Mucosa of rectum (tissue), 2 donors: ENCODE results near the gene AKIRIN2.
"Not testable (repeated sequence)": the region's sequence is repeated elsewhere in the genome, so short reads cannot be mapped to it uniquely, and the experiment has no call there.

Experiments used
- H3K27ac ChIP-seq, 2 donors: one replicate each; pipeline ENCODE4 v1.7.0; 2013; ENCODE audit warnings: inconsistent platforms in 2 of 2, low read depth in 2 of 2, low read length in 2 of 2
- H3K27me3 ChIP-seq, 2 donors: one replicate each; pipeline ENCODE4 v1.7.0; 2013; ENCODE audit warnings: low read length in 2 of 2; ENCODE audit not compliant: control insufficient read depth in 2 of 2, insufficient read depth in 2 of 2
- H3K36me3 ChIP-seq, 2 donors: one replicate each; pipeline ENCODE4 v1.7.0; 2013; ENCODE audit warnings: low read length in 2 of 2; ENCODE audit not compliant: control insufficient read depth in 2 of 2, insufficient read depth in 2 of 2
- H3K4me1 ChIP-seq, 2 donors: one replicate each; pipeline ENCODE4 v1.7.0; 2013; ENCODE audit warnings: low read length in 2 of 2, mild to moderate bottlenecking in 1 of 2; ENCODE audit not compliant: control insufficient read depth in 2 of 2, insufficient read depth in 2 of 2
- H3K4me3 ChIP-seq, 2 donors: one replicate each; pipeline ENCODE4 v1.7.0; 2013; ENCODE audit warnings: low read length in 2 of 2
- H3K9ac ChIP-seq, 2 donors: one replicate each; pipeline ENCODE4 v1.7.0; 2013; ENCODE audit warnings: low read length in 2 of 2, low read depth in 1 of 2, mild to moderate bottlenecking in 1 of 2
- H3K9me3 ChIP-seq, 2 donors: one replicate each; pipeline ENCODE4 v1.7.0; 2013; ENCODE audit warnings: low read length in 2 of 2; ENCODE audit not compliant: control insufficient read depth in 2 of 2
- donor health status: healthy.
- donor health status: Normal muscosa, but diverticular disease.

The AKIRIN2 gene

DNA sequence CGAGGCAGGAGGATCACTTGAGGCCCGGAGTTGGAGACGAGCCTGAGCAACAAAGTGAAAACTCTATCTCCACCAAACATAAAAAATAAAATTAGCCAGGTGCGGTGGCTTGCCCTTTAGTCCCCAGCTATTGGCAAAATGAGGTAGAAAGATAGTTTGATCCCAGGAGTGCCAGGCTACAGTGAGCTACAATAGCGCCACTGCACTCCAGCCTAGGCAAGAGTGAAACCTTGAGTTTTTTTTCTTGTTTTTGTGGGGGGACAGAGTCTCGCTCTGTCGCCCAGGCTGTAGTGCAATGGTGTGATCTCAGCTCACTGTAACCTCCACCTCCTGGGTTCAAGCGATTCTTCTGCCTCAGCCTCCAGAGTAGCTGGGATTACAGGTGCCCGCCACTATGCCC lies 14.1 kb downstream of the AKIRIN2 start:
- not testable (repeated sequence) for H3K27me3 ChIP-seq, H3K4me3 ChIP-seq, H3K27ac ChIP-seq, H3K9ac ChIP-seq, H3K36me3 ChIP-seq, H3K9me3 ChIP-seq
- peaks cover 2 to 12% of the 10 kb centered on the region in 2 donors for H3K4me1 ChIP-seq

DNA sequence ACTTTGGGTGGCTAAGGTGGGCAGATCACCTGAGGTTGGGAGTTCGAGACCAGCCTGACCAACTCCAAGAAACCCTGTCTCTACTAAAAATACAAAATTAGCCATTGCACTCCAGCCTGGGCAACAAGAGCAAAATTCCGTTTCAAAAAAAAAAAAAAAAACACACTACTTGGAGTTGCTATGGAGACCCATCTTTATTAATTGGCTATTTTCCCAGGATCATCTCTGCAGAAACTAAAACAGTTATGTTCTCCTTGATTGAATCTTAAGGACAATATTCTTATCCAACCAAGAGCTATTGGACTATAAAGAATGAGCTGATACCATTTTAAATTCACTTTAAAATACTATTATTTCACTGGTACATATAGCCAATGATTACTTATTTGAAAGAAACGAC lies 14.7 kb downstream of the AKIRIN2 start:
- H3K4me1 ChIP-seq: peaks cover 2 to 12% of the 10 kb centered on the region in 2 donors

DNA sequence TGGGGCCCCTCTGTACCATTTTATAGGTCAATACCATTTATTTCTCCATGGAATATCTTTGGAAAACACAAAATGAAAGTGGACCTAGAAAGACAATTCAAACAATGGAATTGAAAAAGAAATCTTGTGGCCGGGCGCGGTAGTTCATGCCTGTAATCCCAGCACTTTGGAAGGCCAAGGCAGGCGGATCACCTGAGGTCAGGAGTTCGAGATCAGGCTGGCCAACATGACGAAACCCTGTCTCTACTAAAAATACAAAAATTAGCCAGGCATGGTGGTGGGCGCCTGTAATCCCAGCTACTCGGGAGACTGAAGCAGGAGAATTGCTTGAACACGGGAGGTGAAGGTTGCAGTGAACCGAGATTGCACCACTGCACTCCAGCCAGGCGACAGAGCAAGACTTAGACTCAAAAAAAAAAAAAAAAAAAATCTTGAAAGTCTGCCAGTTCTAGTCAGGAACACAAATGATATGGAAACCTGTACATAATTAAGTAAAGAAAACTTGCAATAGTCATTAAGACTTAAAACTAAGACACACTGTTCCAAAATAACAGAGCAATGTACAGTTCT lies 15.3 kb downstream of the AKIRIN2 start:
- not testable (repeated sequence) for H3K4me1 ChIP-seq, H3K4me3 ChIP-seq, H3K36me3 ChIP-seq, H3K27ac ChIP-seq, H3K9ac ChIP-seq, H3K9me3 ChIP-seq, H3K27me3 ChIP-seq

More for the DNA sequence above, 14.7 kb downstream of the AKIRIN2 start:
- H3K27ac ChIP-seq: no peak overlapping the region
- no peak overlapping the region for H3K4me3 ChIP-seq
- no peak overlapping the region for H3K9ac ChIP-seq
- peaks cover 0 to 2% of the 10 kb centered on the region in 2 donors for H3K36me3 ChIP-seq
- no peaks in the 10 kb centered on the region for H3K9me3 ChIP-seq
- H3K27me3 ChIP-seq: no peaks in the 10 kb centered on the region

DNA sequence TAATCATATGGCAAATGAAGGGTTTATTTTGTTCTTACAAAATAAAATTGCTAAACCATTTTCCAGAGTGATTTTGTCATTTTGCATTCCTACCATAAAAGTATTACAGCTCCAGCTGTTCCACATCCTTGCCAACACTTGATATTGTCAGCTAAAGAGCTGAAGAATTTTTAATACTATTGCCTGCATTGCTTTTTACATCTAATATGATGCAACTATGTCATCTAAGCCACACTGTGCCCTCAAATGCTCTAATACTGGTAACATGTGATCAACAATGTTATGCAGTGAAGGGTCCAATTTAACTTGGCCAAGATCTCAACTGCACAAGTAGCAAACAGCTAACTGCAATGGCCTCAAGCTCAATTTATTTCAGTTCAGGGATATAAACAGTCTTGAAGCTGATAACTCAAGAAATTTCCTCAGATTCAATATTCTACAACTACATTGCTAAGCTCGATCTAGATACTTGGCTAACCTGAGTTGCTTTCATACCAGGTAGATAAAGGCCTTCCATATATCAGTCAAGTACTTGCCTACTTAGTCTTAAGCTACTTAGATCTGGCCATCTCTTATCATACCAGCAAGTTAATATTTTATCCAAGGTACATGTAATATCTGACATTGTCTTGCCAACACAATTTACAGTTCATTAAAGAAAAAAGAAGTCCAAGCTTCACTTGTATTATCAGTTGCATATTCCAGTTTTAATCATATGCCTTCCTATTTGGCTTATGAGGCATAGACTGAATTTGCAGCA lies 17.0 kb downstream of the AKIRIN2 start:
- Histone ChIP-seq H3K27me3 (no peaks in the 10 kb centered on the region), H3K9me3 (no peaks in the 10 kb centered on the region), H3K9ac (no peak overlapping the region), H3K4me3 (no peak overlapping the region), H3K27ac (no peak overlapping the region), H3K4me1 (peaks cover 0 to 4% of the 10 kb centered on the region in 2 donors), H3K36me3 (peaks cover 0 to 4% of the 10 kb centered on the region in 2 donors)

DNA sequence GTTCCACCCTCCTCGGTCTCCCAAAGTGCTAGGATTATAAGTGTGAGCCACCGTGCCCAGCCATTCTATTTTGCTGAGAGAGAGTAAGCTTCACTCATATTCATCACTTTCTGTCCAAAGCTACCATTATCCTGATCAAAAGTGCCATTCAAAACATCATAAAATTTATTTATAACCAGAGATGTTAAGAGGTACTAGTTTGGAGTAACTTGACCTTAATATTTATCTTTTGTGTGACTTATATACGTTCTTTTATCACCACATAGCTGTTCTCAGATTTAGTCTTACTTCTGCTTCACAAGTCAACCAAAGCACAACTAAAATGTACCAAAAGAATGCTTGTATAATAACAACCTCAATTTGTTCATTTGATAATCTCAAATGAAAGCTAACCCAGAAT lies 18.1 kb downstream of the AKIRIN2 start:
- H3K9me3 ChIP-seq: no peaks in the 10 kb centered on the region
- peaks cover 2 to 6% of the 10 kb centered on the region in 2 donors for H3K36me3 ChIP-seq
- no peak overlapping the region for H3K27ac ChIP-seq
- no peak overlapping the region for H3K4me3 ChIP-seq
- no peak overlapping the region for H3K9ac ChIP-seq
- no peaks in the 10 kb centered on the region for H3K27me3 ChIP-seq
- H3K4me1 ChIP-seq: no peaks in the 10 kb centered on the region

DNA sequence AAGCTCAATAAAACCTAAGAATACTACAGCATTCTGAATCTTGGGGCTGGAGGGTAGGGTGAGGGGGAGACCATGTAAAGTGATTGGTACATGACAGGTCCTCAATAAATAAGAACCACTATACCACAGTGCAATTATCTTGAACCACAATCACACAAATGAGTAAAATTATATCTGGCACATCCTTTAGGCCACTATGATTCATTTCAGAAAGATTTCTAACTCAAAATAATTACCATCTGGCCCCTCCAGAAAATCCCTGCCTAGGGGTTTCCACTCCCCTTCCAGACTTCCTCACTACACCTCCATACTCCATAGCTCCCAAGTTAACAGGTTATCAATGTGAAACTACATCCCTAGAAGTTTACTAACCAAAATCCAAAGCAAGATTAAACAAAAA lies 19.7 kb downstream of the AKIRIN2 start:
- H3K9me3 ChIP-seq: no peaks in the 10 kb centered on the region
- H3K9ac ChIP-seq: no peak overlapping the region
- H3K36me3 ChIP-seq: peaks cover 7 to 12% of the 10 kb centered on the region in 2 donors
- no peak overlapping the region for H3K4me3 ChIP-seq
- H3K4me1 ChIP-seq: no peaks in the 10 kb centered on the region
- H3K27me3 ChIP-seq: no peaks in the 10 kb centered on the region
- H3K27ac ChIP-seq: no peak overlapping the region

DNA sequence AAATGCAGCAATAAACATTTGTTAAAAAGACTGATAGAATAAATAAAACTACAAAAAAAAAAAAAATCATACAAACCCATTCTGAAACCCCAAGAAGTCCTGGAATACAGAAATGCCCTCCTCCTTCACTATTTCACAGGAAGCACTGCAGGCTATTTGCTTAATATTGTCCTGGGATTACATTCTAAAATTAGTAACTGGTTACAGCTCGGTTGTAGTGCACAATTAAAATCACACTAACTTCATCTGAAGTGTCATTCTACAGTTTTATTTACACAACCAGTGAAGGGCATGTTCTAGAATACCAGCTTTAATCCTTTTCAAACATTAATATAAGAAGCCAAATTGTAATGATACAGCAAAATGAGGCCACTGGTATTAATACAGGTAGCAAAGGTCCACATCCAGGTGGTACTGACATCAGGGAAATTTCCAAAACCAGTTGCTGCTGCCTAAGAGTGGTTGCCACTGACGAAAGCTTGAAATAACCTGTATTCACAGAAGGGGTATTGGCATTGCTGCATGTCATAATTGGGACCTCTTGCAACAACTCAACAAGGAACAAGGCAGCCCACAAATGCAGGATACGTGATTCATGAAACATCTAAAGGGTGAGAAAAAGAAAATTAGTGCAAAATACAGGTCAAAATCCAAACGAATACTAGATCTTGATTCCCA lies 26.9 kb downstream of the AKIRIN2 start:
- no peak overlapping the region for H3K9ac ChIP-seq

DNA sequence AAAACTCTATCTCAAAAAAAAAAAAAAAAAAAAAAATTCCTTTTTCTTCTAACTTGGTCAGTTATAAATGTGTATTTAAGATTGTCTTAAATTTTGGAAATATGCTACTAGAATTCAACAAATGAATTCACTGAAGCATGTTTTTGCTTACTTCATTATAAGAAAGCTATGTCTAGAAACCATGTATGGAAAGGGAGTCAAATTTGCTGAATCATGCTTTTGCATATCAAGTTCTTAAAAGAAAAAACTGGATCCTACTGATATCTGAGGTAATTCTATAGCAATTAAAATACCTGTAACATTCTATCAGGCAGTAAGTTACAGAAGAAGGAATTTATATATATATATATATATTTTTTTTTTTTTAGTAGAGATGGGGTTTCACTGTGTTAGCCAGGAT lies 27.7 kb downstream of the AKIRIN2 start:
- Histone ChIP-seq H3K36me3 (peaks cover 29% of the 10 kb centered on the region in 2 donors), H3K27ac (no peak overlapping the region), H3K4me1 (no peaks in the 10 kb centered on the region), H3K4me3 (no peak overlapping the region), H3K27me3 (no peaks in the 10 kb centered on the region), H3K9ac (no peak overlapping the region), H3K9me3 (no peaks in the 10 kb centered on the region)

More for the DNA sequence above, 26.9 kb downstream of the AKIRIN2 start:
- Histone ChIP-seq H3K4me3 (no peak overlapping the region), H3K27me3 (no peaks in the 10 kb centered on the region), H3K4me1 (no peaks in the 10 kb centered on the region), H3K36me3 (peaks cover 29 to 32% of the 10 kb centered on the region in 2 donors), H3K27ac (no peak overlapping the region), H3K9me3 (no peaks in the 10 kb centered on the region)

DNA sequence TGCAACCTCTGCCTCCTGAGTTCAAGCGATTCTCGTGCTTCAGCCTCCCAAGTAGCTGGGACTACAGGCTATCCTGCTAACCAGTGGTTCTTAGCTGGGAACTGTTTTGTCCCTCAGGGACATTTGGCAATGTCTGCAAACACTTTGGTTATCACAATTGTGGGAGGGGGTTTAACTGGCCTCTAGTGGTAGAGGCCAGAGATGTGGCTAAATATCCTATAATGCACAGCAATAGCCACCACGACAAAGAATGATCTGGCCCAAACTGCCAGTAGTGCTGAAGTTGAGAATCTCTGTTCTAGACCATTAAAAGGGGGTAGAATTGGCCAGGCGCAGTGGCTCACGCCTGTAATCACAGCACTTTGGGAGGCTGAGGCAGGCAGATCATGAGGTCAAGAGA lies 28.8 kb downstream of the AKIRIN2 start:
- Histone ChIP-seq H3K27ac (no peak overlapping the region), H3K4me1 (no peaks in the 10 kb centered on the region), H3K9me3 (no peaks in the 10 kb centered on the region), H3K4me3 (no peak overlapping the region), H3K9ac (no peak overlapping the region), H3K27me3 (no peaks in the 10 kb centered on the region), H3K36me3 (peaks cover 24 to 29% of the 10 kb centered on the region in 2 donors)

DNA sequence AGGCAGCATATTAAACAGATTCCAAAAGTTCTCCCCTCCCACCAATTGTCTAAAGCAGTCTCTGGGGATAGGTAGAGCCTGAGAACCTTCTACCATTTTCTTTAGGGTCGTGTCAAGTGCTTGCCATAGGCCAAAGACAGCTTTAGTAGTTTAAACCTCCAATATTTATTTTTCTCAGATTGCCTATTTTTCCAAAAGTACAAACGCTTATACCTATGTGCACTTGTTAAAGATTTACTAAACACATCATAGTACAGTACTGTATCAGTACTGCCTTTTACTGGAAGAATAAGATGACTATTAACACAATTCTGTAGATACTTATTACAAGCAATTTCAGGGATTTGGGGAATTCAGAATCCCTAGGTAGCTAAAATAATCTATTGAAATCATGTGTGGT lies 29.4 kb downstream of the AKIRIN2 start:
- Histone ChIP-seq H3K9me3 (no peaks in the 10 kb centered on the region), H3K4me3 (no peak overlapping the region), H3K27ac (no peak overlapping the region), H3K27me3 (no peaks in the 10 kb centered on the region), H3K9ac (no peak overlapping the region), H3K36me3 (peaks cover 23 to 27% of the 10 kb centered on the region in 2 donors), H3K4me1 (no peaks in the 10 kb centered on the region)
